HEK293 (cell line): Measurements from ENCODE around the gene SLC35G1.

ENCODE experiments used
- CTCF ChIA-PET: fragments of 350-600 bp; formaldehyde crosslinking; extraction: SDS; loops from one replicate; lab custom pipeline; 2021; ENCODE audit warnings: antibody characterized with exemption; lab: Yijun Ruan, JAX
- POLR2A ChIA-PET: fragments of 300-600 bp; formaldehyde crosslinking; extraction: SDS; loops from one replicate; lab custom pipeline; 2020; ENCODE audit warnings: antibody characterized with exemption, inconsistent platforms; lab: Yijun Ruan, JAX
- H3K27ac ChIP-seq: fragments of 200-500 bp; sonication (Bioruptor generic); 2 replicates; pipeline ENCODE4 v1.5.1; 2014; ENCODE audit warnings: low read depth, low read length, control low read depth, inconsistent platforms; ENCODE audit errors: extremely low read depth
- H3K36me3 ChIP-seq, 2 experiments: fragments of 200-500 bp in 1 of 2; sonication (Bioruptor generic) in 1 of 2; 1 replicate in 1 of 2; 2 replicates in 1 of 2; pipeline ENCODE4 v1.5.1; 2014 to 2017; ENCODE audit warnings: inconsistent platforms in 2 of 2, low read length in 2 of 2; ENCODE audit not compliant: control insufficient read depth in 2 of 2, insufficient read depth in 1 of 2
- H3K4me1 ChIP-seq: fragments of 200-500 bp; sonication (Bioruptor generic); 2 replicates; pipeline ENCODE4 v1.5.1; 2014; ENCODE audit warnings: mild to moderate bottlenecking, low read length, inconsistent platforms; ENCODE audit not compliant: control insufficient read depth, insufficient read depth
- H3K4me3 ChIP-seq: 2 replicates; pipeline ENCODE4 v1.5.1; 2011; ENCODE audit warnings: low read depth, mild to moderate bottlenecking, control low read depth, low read length, moderate library complexity
- H3K9me3 ChIP-seq: fragments of 200-500 bp; sonication (Bioruptor generic); 2 replicates; pipeline ENCODE4 v1.5.1; 2014; ENCODE audit warnings: low read depth, low read length, inconsistent platforms; ENCODE audit not compliant: control insufficient read depth, insufficient read depth
- PRDM1 ChIP-seq: fragments of 450-650 bp; formaldehyde crosslinking; IDR thresholded peaks from 2 replicates; pipeline ENCODE4; 2016; ENCODE audit warnings: missing biosample characterization, missing genetic modification characterization
- SP2 ChIP-seq: fragments of 450-650 bp; formaldehyde crosslinking; IDR thresholded peaks from 2 replicates; pipeline ENCODE4 v1.5.1; 2016; ENCODE audit warnings: missing biosample characterization, missing genetic modification characterization
- TCF7L2 ChIP-seq: IDR thresholded peaks from 2 replicates; pipeline ENCODE4 v1.6.1; 2011; ENCODE audit warnings: low read depth, mild to moderate bottlenecking, inconsistent platforms, low read length, moderate library complexity, borderline replicate concordance
- ZEB2 ChIP-seq: fragments of 450-650 bp; formaldehyde crosslinking; IDR thresholded peaks from 2 replicates; pipeline ENCODE4 v1.5.1; 2016; ENCODE audit warnings: missing biosample characterization, missing genetic modification characterization
- ZNF2 ChIP-seq: fragments of 450-650 bp; formaldehyde crosslinking; IDR thresholded peaks from 2 replicates; pipeline ENCODE4 v1.5.1; 2016; ENCODE audit warnings: missing biosample characterization, missing genetic modification characterization
- ZNF37A ChIP-seq: fragments of 450-650 bp; IDR thresholded peaks from 2 replicates; pipeline ENCODE4 v1.5.1; 2018; ENCODE audit warnings: missing biosample characterization, missing genetic modification characterization
- ZNF544 ChIP-seq: fragments of 450-650 bp; formaldehyde crosslinking; IDR thresholded peaks from 2 replicates; pipeline ENCODE4 v1.5.0; 2017; ENCODE audit warnings: missing biosample characterization, missing genetic modification characterization
- ZNF654 ChIP-seq: fragments of 450-650 bp; formaldehyde crosslinking; IDR thresholded peaks from 2 replicates; pipeline ENCODE4 v1.5.1; 2016; ENCODE audit warnings: low read depth, missing biosample characterization, missing genetic modification characterization
- ZNF660 ChIP-seq: fragments of 450-650 bp; IDR thresholded peaks from 2 replicates; pipeline ENCODE4 v1.5.1; 2018; ENCODE audit warnings: missing biosample characterization, mild to moderate bottlenecking, missing genetic modification characterization
- ZNF664 ChIP-seq: fragments of 450-650 bp; formaldehyde crosslinking; IDR thresholded peaks from 2 replicates; pipeline ENCODE4 v1.5.1; 2016; ENCODE audit warnings: missing biosample characterization, missing genetic modification characterization
- ZNF677 ChIP-seq: fragments of 450-650 bp; IDR thresholded peaks from 2 replicates; pipeline ENCODE4 v1.5.0; 2018; ENCODE audit warnings: missing biosample characterization, mild to moderate bottlenecking, missing genetic modification characterization, moderate library complexity
- ZNF707 ChIP-seq: fragments of 450-650 bp; formaldehyde crosslinking; IDR thresholded peaks from 2 replicates; pipeline ENCODE4 v1.5.1; 2016; ENCODE audit warnings: missing biosample characterization, missing genetic modification characterization
- ZNF747 ChIP-seq: fragments of 450-650 bp; formaldehyde crosslinking; IDR thresholded peaks from 2 replicates; pipeline ENCODE4 v1.5.1; 2016; ENCODE audit warnings: missing biosample characterization, missing genetic modification characterization
- ZNF776 ChIP-seq: fragments of 450-650 bp; formaldehyde crosslinking; IDR thresholded peaks from 2 replicates; pipeline ENCODE4 v1.5.0; 2017; ENCODE audit warnings: missing biosample characterization, missing genetic modification characterization, borderline replicate concordance
- TF ChIP-seq, protein P1 (sequence below): fragments of 450-650 bp; formaldehyde crosslinking; IDR thresholded peaks from 2 replicates; pipeline ENCODE4 v1.5.1; 2016; ENCODE audit warnings: missing biosample characterization, missing genetic modification characterization
- TF ChIP-seq, protein P2 (sequence below): fragments of 450-650 bp; formaldehyde crosslinking; IDR thresholded peaks from 2 replicates; pipeline ENCODE4 v1.5.1; 2017; ENCODE audit warnings: missing biosample characterization, missing genetic modification characterization
- TF ChIP-seq, protein P3 (sequence below): fragments of 450-650 bp; formaldehyde crosslinking; IDR thresholded peaks from 2 replicates; pipeline ENCODE4 v1.5.1; 2016; ENCODE audit warnings: missing biosample characterization, missing genetic modification characterization, low read depth

SLC35G1 gene

DNA sequence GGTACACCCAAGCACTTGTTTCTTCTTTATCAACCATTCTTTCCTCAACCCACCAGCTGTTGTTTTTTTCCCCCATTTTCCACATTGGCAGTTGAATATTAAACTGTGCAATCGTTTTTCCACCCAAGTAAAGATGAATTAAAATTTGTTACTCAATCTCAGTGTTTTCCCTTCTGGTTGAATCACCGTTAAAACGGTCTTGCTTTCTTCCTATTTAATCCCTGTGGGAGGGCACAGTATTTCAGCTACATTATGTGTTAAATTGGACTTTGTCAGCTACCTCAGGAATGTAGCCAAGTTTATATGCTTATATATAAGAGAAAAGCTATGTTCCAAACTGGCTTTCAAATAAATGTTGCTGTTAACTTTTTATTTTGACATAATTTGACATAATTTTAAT is 19.9 kb downstream of the SLC35G1 start:
- H3K27ac ChIP-seq = no peak overlapping the region
- H3K4me1 ChIP-seq = no peaks in the 10 kb centered on the region
- ChIA-PET CTCF (interaction anchor here (0.6 to 1.8 kb wide), 3 partner anchors 10 to 407 kb away, joined by 4 to 7 read pairs (median 7); no protein-coding TSS in a partner anchor), POLR2A (no interaction called here)
- no peaks in the 10 kb centered on the region for H3K9me3 ChIP-seq
- no peak for TF ChIP-seq ZNF664
- TF ChIP-seq ZNF544 (tag by site-specific recombination) = no peak
- TF ChIP-seq ZNF776 (tag by site-specific recombination) = no peak
- TF ChIP-seq ZNF747 (tag by site-specific recombination) = no peak
- TF ChIP-seq PRDM1 = no peak
- no peak for TF ChIP-seq ZNF677
- H3K4me3 ChIP-seq = no peak overlapping the region
- peaks cover 0 to 8% of the 10 kb centered on the region in 2 experiments; a peak in 1 of 3 replicates for H3K36me3 ChIP-seq

DNA sequence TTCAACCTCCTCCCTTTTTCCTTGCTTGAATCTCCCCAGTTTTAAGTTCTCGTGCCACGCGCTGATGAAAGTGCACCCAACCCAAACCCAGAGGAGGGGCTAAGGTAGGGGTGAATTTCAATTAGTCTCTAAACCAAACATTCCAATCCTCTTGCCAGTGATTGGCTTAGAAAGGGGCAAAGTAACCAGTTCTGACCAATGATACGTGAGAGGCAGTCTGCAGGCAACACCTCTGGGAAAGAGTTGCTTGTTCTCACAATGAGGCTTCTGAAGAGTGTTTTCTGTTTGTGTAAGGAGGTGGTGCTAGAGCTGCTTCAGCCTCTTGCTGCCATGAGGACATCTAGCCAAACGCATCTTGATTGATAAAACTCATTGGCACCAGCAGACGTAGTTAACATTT is 21.8 kb downstream of the SLC35G1 start:
- ChIA-PET POLR2A (interaction anchor here (0.5 kb wide), 1 partner anchor 8 kb away, joined by 6 read pairs; no protein-coding TSS in a partner anchor), CTCF (interaction anchor here (0.9 to 3.2 kb wide), 13 partner anchors 8 to 564 kb away, joined by 3 to 71 read pairs (median 4); no protein-coding TSS in a partner anchor)
- TF ChIP-seq, protein P1, sequence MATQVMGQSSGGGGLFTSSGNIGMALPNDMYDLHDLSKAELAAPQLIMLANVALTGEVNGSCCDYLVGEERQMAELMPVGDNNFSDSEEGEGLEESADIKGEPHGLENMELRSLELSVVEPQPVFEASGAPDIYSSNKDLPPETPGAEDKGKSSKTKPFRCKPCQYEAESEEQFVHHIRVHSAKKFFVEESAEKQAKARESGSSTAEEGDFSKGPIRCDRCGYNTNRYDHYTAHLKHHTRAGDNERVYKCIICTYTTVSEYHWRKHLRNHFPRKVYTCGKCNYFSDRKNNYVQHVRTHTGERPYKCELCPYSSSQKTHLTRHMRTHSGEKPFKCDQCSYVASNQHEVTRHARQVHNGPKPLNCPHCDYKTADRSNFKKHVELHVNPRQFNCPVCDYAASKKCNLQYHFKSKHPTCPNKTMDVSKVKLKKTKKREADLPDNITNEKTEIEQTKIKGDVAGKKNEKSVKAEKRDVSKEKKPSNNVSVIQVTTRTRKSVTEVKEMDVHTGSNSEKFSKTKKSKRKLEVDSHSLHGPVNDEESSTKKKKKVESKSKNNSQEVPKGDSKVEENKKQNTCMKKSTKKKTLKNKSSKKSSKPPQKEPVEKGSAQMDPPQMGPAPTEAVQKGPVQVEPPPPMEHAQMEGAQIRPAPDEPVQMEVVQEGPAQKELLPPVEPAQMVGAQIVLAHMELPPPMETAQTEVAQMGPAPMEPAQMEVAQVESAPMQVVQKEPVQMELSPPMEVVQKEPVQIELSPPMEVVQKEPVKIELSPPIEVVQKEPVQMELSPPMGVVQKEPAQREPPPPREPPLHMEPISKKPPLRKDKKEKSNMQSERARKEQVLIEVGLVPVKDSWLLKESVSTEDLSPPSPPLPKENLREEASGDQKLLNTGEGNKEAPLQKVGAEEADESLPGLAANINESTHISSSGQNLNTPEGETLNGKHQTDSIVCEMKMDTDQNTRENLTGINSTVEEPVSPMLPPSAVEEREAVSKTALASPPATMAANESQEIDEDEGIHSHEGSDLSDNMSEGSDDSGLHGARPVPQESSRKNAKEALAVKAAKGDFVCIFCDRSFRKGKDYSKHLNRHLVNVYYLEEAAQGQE (tag by site-specific recombination) = no peak
- TF ChIP-seq SP2 (tag by site-specific recombination) = peak; percentile 27; the same call in 1 of the 2 replicates
- no peak for TF ChIP-seq ZNF37A (tag by site-specific recombination)
- TF ChIP-seq, protein P2, sequence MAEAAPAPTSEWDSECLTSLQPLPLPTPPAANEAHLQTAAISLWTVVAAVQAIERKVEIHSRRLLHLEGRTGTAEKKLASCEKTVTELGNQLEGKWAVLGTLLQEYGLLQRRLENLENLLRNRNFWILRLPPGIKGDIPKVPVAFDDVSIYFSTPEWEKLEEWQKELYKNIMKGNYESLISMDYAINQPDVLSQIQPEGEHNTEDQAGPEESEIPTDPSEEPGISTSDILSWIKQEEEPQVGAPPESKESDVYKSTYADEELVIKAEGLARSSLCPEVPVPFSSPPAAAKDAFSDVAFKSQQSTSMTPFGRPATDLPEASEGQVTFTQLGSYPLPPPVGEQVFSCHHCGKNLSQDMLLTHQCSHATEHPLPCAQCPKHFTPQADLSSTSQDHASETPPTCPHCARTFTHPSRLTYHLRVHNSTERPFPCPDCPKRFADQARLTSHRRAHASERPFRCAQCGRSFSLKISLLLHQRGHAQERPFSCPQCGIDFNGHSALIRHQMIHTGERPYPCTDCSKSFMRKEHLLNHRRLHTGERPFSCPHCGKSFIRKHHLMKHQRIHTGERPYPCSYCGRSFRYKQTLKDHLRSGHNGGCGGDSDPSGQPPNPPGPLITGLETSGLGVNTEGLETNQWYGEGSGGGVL = no peak
- TF ChIP-seq ZNF2 (tag by site-specific recombination) = no peak
- Histone ChIP-seq H3K4me3 (no peak overlapping the region), H3K27ac (no peak overlapping the region), H3K36me3 (peaks cover 0 to 4% of the 10 kb centered on the region in 2 experiments; a peak in 1 of 3 replicates), H3K9me3 (no peaks in the 10 kb centered on the region), H3K4me1 (no peaks in the 10 kb centered on the region)

DNA sequence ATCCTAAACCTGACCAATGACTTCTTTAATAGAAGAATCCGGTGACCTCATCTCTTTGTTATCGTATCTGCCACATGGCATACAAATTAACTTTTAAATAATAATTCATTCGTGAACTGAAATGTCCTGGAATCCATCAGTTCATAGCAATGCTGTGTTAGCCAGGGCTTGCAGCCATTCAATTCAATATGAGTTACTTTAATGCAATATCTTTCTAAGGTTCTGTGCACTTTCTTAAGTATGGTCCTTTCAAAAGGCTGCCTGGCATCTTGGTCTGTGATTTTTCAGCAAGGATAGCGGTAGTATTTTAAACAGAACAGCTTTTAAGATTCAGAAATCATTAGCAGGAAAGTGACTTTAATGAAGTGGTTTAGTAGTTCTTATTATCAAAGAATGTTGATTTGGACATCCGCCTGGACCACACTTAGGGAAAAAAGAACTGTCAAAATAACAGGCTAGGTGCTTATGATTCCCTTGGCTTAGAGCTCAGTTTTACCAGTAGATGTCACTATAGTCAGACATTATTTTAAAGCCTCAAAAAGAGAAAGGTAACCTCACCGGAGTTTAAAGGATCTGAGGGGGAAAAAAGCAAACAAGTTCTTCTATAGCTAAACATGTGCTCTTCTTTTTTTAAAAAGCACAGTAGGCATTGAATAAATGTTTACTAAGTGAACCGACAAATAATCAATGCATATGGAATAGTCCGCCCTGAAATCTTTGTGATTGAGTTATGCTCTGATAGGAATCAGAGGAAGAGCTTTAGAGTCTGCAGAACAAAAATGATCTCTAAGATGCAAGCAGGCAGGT is 22.7 kb downstream of the SLC35G1 start:
- Histone ChIP-seq H3K36me3 (peaks cover 0 to 4% of the 10 kb centered on the region in 2 experiments; a peak in 1 of 3 replicates), H3K4me3 (no peak overlapping the region), H3K4me1 (no peaks in the 10 kb centered on the region), H3K9me3 (no peaks in the 10 kb centered on the region), H3K27ac (no peak overlapping the region)
- ChIA-PET CTCF (interaction anchor here (0.5 to 3.2 kb wide), 62 partner anchors 9 to 1767 kb away, joined by 3 to 71 read pairs (median 4); partner anchors contain the start of gene FRA10AC1), POLR2A (interaction anchor here (0.5 to 1.3 kb wide), 4 partner anchors 7 to 404 kb away, joined by 3 to 6 read pairs (median 4); no protein-coding TSS in a partner anchor)
- no peak for TF ChIP-seq TCF7L2
- TF ChIP-seq ZEB2 = no peak
- TF ChIP-seq, protein P3, sequence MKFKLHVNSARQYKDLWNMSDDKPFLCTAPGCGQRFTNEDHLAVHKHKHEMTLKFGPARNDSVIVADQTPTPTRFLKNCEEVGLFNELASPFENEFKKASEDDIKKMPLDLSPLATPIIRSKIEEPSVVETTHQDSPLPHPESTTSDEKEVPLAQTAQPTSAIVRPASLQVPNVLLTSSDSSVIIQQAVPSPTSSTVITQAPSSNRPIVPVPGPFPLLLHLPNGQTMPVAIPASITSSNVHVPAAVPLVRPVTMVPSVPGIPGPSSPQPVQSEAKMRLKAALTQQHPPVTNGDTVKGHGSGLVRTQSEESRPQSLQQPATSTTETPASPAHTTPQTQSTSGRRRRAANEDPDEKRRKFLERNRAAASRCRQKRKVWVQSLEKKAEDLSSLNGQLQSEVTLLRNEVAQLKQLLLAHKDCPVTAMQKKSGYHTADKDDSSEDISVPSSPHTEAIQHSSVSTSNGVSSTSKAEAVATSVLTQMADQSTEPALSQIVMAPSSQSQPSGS (tag by site-specific recombination) = peak; percentile 25; the same call in 1 of the 2 replicates
- TF ChIP-seq ZNF660 (tag by site-specific recombination) = peak; percentile 37; the same call in 1 of the 2 replicates
- peak; percentile 81 for TF ChIP-seq ZNF654
- TF ChIP-seq ZNF707 (tag by site-specific recombination) = no peak
